ENCODE results near the gene LPIN3. TPM values are rescaled to one million over a fixed set of nuclear protein-coding genes. Genes with fewer than 3 reads are reported as not detected.

The LPIN3 gene
- total and polyA plus RNA-seq, 2 experiments from 2014 or later: 18.1 to 22.4 TPM

DNA sequence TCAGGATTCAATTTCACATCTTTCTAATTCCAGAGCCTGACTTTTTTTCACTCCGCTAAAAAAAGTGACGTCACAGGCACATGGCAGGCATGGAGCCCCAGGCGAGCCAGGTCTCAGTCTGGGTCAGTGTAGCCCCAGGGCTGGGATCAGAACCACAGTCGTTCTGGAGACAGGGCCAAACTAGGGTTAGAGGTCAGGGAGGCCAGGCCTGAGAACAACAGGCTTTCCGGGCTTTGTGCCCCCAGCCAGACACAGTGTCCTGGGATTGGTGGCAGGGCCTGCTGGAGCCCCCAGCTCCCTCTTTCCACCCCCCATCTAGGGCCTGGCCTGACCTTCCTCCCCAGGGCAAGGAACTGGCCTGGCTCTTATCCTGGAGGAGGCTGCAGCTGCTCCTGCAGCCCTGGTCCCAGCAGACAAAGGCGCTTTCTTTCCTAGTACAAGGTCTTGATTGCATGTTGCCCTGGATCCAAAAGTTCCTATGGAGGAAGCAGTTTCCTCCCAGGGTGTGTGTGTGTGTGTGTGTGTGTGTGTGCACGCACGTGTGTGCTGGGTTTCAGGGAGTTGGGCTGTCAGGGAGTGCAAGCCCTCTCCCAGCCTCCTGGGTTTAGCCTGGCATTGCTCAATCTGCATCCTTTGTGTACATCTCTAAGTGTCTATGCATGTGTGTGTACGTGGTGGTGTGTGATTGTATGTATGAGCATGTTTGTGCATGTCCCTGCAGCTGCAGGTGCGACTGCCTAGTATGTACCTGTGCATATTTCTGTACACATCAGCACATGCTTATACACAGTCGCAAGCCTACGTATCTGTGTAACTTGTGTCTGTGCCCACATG, 52.5 kb downstream of the LPIN3 start:
- no peak overlapping the region for H3K27ac ChIP-seq

DNA sequence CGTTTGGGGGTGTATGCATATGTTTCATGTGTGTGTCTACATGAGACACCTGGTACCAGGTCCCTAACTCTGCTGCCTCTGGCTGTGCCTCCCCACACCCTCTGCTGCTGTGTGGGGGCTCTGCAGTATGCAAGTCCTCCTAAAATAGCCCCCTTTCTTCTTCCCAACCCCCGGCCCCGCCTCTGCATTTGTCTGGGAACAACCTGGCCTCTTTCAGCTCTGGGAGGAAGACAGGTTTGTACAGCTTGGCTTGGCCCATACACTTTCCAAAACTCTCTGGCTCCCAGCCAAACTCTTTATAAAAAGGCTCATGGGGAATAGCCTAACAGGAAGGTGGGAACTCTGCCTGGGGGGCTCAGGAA, 53.1 kb downstream of the LPIN3 start:
- Histone ChIP-seq H3K9me2 (replicated peaks; ENCODE audit: insufficient read depth) (no peaks in the 10 kb centered on the region), H3K9me3 (ENCODE audit: low read depth) (no peaks in the 10 kb centered on the region), H3K4me3 (no peak overlapping the region), H3K79me2 (no peaks in the 10 kb centered on the region), H2AFZ (no peak overlapping the region), H3K4me2 (no peak overlapping the region), H3K4me1 (ENCODE audit: insufficient read depth) (no peaks in the 10 kb centered on the region), H3K27me3 (no peaks in the 10 kb centered on the region), H4K20me1 (ENCODE audit: insufficient read depth, poor library complexity, severe bottlenecking) (no peaks in the 10 kb centered on the region), H3K27ac (no peak overlapping the region), H3K36me3 (replicated peaks; ENCODE audit: insufficient read depth, low read depth) (no peaks in the 10 kb centered on the region)
- no peak for TF ChIP-seq EZH2phosphoT487 (IDR thresholded peaks at IDR 0.05; ENCODE audit: low read depth, severe bottlenecking, unreplicated experiment)
- no peak for TF ChIP-seq EZH2 (IDR thresholded peaks at IDR 0.05; ENCODE audit: borderline replicate concordance)
- TF ChIP-seq, protein P1, sequence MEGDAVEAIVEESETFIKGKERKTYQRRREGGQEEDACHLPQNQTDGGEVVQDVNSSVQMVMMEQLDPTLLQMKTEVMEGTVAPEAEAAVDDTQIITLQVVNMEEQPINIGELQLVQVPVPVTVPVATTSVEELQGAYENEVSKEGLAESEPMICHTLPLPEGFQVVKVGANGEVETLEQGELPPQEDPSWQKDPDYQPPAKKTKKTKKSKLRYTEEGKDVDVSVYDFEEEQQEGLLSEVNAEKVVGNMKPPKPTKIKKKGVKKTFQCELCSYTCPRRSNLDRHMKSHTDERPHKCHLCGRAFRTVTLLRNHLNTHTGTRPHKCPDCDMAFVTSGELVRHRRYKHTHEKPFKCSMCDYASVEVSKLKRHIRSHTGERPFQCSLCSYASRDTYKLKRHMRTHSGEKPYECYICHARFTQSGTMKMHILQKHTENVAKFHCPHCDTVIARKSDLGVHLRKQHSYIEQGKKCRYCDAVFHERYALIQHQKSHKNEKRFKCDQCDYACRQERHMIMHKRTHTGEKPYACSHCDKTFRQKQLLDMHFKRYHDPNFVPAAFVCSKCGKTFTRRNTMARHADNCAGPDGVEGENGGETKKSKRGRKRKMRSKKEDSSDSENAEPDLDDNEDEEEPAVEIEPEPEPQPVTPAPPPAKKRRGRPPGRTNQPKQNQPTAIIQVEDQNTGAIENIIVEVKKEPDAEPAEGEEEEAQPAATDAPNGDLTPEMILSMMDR (IDR thresholded peaks at IDR 0.05; ENCODE audit: poor library complexity): no peak
- no peak for DNase-seq (ENCODE audit: low spot score)
- WGBS (ENCODE audit: low lambda C conversion rate, missing lambda C conversion rate): 92% methylated on average over 3 of the region's 3 CpGs

More for the DNA sequence above, 52.5 kb downstream of the LPIN3 start:
- H3K79me2 ChIP-seq: no peaks in the 10 kb centered on the region
- no peak overlapping the region for H2AFZ ChIP-seq
- no peak overlapping the region for H3K4me3 ChIP-seq
- H4K20me1 ChIP-seq (ENCODE audit: insufficient read depth, poor library complexity, severe bottlenecking): no peaks in the 10 kb centered on the region
- H3K9me2 ChIP-seq (replicated peaks; ENCODE audit: insufficient read depth): no peaks in the 10 kb centered on the region
- TF ChIP-seq EZH2phosphoT487 (IDR thresholded peaks at IDR 0.05; ENCODE audit: low read depth, severe bottlenecking, unreplicated experiment) (no peak), EZH2 (IDR thresholded peaks at IDR 0.05; ENCODE audit: borderline replicate concordance) (no peak)
- TF ChIP-seq, protein P1 (IDR thresholded peaks at IDR 0.05; ENCODE audit: poor library complexity): no peak
- no peak for DNase-seq (ENCODE audit: low spot score)
- H3K4me2 ChIP-seq: no peak overlapping the region
- H3K4me1 ChIP-seq (ENCODE audit: insufficient read depth): no peaks in the 10 kb centered on the region
- no peaks in the 10 kb centered on the region for H3K9me3 ChIP-seq (ENCODE audit: low read depth)
- H3K27me3 ChIP-seq: no peaks in the 10 kb centered on the region
- no peaks in the 10 kb centered on the region for H3K36me3 ChIP-seq (replicated peaks; ENCODE audit: insufficient read depth, low read depth)
- WGBS (ENCODE audit: low lambda C conversion rate, missing lambda C conversion rate): 76% methylated on average over 12 of the region's 12 CpGs

DNA sequence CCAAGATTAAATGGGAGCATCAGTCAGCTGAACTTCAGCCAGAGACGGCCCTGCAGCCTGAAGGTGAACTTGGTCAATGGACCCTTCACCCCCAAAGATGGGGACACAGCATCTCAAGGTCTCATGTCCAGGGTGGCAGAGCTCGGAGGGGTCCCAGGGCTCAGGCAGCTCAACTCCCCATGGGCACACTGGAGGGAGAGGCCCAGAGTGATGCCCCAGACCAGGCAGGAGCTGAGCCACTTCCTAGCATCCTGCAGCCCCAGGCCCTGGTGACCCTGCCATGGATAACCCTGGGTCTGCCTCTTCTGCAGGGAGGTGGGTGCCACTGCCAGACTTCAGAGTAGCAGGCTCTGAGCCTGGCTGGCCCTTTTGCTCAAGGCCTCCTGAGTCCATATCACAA, 53.5 kb downstream of the LPIN3 start:
- H3K4me1 ChIP-seq (ENCODE audit: insufficient read depth): no peaks in the 10 kb centered on the region
- 92% methylated on average over 2 of the region's 2 CpGs for WGBS (ENCODE audit: low lambda C conversion rate, missing lambda C conversion rate)
- no peaks in the 10 kb centered on the region for H3K79me2 ChIP-seq
- no peak for DNase-seq (ENCODE audit: low spot score)
- no peaks in the 10 kb centered on the region for H3K27me3 ChIP-seq
- H3K4me3 ChIP-seq: no peak overlapping the region
- TF ChIP-seq EZH2phosphoT487 (IDR thresholded peaks at IDR 0.05; ENCODE audit: low read depth, severe bottlenecking, unreplicated experiment) (no peak), EZH2 (IDR thresholded peaks at IDR 0.05; ENCODE audit: borderline replicate concordance) (no peak)
- TF ChIP-seq, protein P1 (IDR thresholded peaks at IDR 0.05; ENCODE audit: poor library complexity): no peak
- no peaks in the 10 kb centered on the region for H3K36me3 ChIP-seq (replicated peaks; ENCODE audit: insufficient read depth, low read depth)
- H3K27ac ChIP-seq: no peak overlapping the region
- no peaks in the 10 kb centered on the region for H3K9me2 ChIP-seq (replicated peaks; ENCODE audit: insufficient read depth)
- H4K20me1 ChIP-seq (ENCODE audit: insufficient read depth, poor library complexity, severe bottlenecking): no peaks in the 10 kb centered on the region
- H3K9me3 ChIP-seq (ENCODE audit: low read depth): no peaks in the 10 kb centered on the region
- H3K4me2 ChIP-seq: no peak overlapping the region
- no peak overlapping the region for H2AFZ ChIP-seq

All from hepatocyte (in vitro differentiated cells).